Measurements from ENCODE around the gene IL1RL2. TPM values are rescaled to one million over a fixed set of nuclear protein-coding genes. Genes with fewer than 3 reads are reported as not detected.

Gene IL1RL2
- total RNA-seq, 4 donors from 2014 or later: 2.2 to 6.2 (median 3.7) TPM

GRCh38 chr2:102149644-102150455 is 37.0 kb upstream of the IL1RL2 start:
- TF ChIP-seq, protein P1, sequence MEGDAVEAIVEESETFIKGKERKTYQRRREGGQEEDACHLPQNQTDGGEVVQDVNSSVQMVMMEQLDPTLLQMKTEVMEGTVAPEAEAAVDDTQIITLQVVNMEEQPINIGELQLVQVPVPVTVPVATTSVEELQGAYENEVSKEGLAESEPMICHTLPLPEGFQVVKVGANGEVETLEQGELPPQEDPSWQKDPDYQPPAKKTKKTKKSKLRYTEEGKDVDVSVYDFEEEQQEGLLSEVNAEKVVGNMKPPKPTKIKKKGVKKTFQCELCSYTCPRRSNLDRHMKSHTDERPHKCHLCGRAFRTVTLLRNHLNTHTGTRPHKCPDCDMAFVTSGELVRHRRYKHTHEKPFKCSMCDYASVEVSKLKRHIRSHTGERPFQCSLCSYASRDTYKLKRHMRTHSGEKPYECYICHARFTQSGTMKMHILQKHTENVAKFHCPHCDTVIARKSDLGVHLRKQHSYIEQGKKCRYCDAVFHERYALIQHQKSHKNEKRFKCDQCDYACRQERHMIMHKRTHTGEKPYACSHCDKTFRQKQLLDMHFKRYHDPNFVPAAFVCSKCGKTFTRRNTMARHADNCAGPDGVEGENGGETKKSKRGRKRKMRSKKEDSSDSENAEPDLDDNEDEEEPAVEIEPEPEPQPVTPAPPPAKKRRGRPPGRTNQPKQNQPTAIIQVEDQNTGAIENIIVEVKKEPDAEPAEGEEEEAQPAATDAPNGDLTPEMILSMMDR (IDR thresholded peaks at IDR 0.05): no peak
- no peak for TF ChIP-seq POLR2A (IDR thresholded peaks at IDR 0.05)
- H3K9me3 ChIP-seq: no peaks in the 10 kb centered on the region
- intact Hi-C loops (cut with DNase I): loop anchor here (10.0 kb wide), 1 partner anchor 85 kb away; no protein-coding TSS in a partner anchor
- H3K36me3 ChIP-seq: peaks cover 11 to 17% of the 10 kb centered on the region in 2 donors
- H3K27ac ChIP-seq: peak overlapping the region in 2 of 3 donors; percentile 14 to 52
- H3K4me3 ChIP-seq (replicated peaks in 1 of 3): no peak overlapping the region
- no peak for DNase-seq
- 85 to 87% methylated on average over 9 of the region's 9 CpGs for WGBS, 2 donors
- no peaks in the 10 kb centered on the region for H3K27me3 ChIP-seq
- peaks cover 7 to 37% of the 10 kb centered on the region in 2 donors for H3K4me1 ChIP-seq

DNA sequence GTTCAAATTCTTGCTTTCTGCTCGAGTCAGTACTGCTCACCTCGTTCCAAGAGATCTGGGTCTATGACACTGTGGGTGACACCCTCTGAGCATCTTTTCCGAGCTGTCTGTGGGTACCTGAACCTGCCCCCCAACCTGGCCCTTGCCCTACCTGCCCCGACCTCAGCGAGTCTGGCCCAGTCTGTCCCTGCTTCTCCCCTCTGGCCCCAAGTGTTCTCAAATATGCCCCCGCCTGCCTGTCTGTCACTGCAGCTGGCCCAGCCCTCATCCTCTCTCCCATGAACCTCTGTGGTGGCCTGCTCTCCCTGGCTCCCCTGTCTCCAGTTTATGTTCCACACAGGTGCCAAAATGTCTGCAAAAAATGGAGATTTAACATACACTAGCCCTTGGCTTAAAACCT is 32.5 kb upstream of the IL1RL2 start:
- TF ChIP-seq, protein P1 (IDR thresholded peaks at IDR 0.05): no peak
- TF ChIP-seq POLR2A (IDR thresholded peaks at IDR 0.05): no peak
- Histone ChIP-seq H3K27me3 (no peaks in the 10 kb centered on the region), H3K9me3 (no peaks in the 10 kb centered on the region), H3K36me3 (peaks cover 8 to 19% of the 10 kb centered on the region in 2 donors), H3K27ac (peak overlapping the region in 1 of 3 donors; percentile 65), H3K4me3 (replicated peaks in 1 of 3) (no peak overlapping the region), H3K4me1 (peaks cover 4 to 34% of the 10 kb centered on the region in 2 donors)
- WGBS, 2 donors: 93 to 95% methylated on average over 6 of the region's 6 CpGs
- intact Hi-C loops (cut with DNase I): no loop called here
- no peak for DNase-seq

GRCh38 chr2:102154946-102155702 is 31.7 kb upstream of the IL1RL2 start:
- TF ChIP-seq, protein P1 (IDR thresholded peaks at IDR 0.05): no peak
- TF ChIP-seq POLR2A (IDR thresholded peaks at IDR 0.05): no peak
- Histone ChIP-seq H3K4me3 (replicated peaks in 1 of 3) (no peak overlapping the region), H3K9me3 (no peaks in the 10 kb centered on the region), H3K27ac (peak overlapping the region; percentile 4 to 65 (median 65)), H3K27me3 (no peaks in the 10 kb centered on the region), H3K36me3 (peaks cover 8 to 24% of the 10 kb centered on the region in 2 donors), H3K4me1 (peaks cover 4 to 29% of the 10 kb centered on the region in 2 donors)
- DNase-seq: no peak
- intact Hi-C loops (cut with DNase I): no loop called here
- WGBS, 2 donors: 66 to 88% methylated on average over 7 of the region's 7 CpGs

GRCh38 chr2:102155703-102156515 is 30.9 kb upstream of the IL1RL2 start:
- 85 to 86% methylated on average over 6 of the region's 6 CpGs for WGBS, 2 donors
- Histone ChIP-seq H3K9me3 (no peaks in the 10 kb centered on the region), H3K36me3 (peaks cover 8 to 24% of the 10 kb centered on the region in 2 donors), H3K4me3 (replicated peaks in 1 of 3) (no peak overlapping the region), H3K4me1 (peaks cover 9 to 32% of the 10 kb centered on the region in 2 donors), H3K27ac (peak overlapping the region; percentile 4 to 65 (median 65)), H3K27me3 (no peaks in the 10 kb centered on the region)
- TF ChIP-seq POLR2A (IDR thresholded peaks at IDR 0.05): no peak
- TF ChIP-seq, protein P1 (IDR thresholded peaks at IDR 0.05): no peak
- intact Hi-C loops (cut with DNase I): no loop called here
- DNase-seq: no peak

Measured in thyroid gland (tissue), 4 donors.